Right lobe of liver (tissue), 6 donors: ENCODE measurements around the gene EDC4. TPM values are rescaled to one million over a fixed set of nuclear protein-coding genes. Genes with fewer than 3 reads are reported as not detected.

ENCODE experiments used
- ATAC-seq, 4 donors: fragments of 200-7000 bp; cut with Tn5 transposase; one replicate each; pipeline ENCODE4 v1.9.1; 2020; ENCODE audit warnings: mild to moderate bottlenecking in 4 of 4, moderate library complexity in 4 of 4
- DNase-seq, 3 donors: peaks; one replicate each; pipeline ENCODE4 v3.0.0-alpha.2; 2020
- H3K27ac ChIP-seq, 3 donors: fragments of 200-600 bp; one replicate each; pipeline ENCODE4 v1.8.0; 2022
- H3K27me3 ChIP-seq, 2 donors: fragments of 200-600 bp; one replicate each; pipeline ENCODE4 v1.8.0; 2022
- H3K36me3 ChIP-seq, 4 donors: fragments of 200-600 bp; sonication (generic) in 1 of 4; one replicate each; pipeline versions ENCODE4 v1.5.1 to v1.8.0; 2017 to 2022; ENCODE audit warnings: control low read depth in 1 of 4
- H3K4me1 ChIP-seq, 4 donors: fragments of 200-600 bp; sonication (generic) in 1 of 4; one replicate each; pipeline versions ENCODE4 v1.5.1 to v1.8.0; 2017 to 2022; ENCODE audit warnings: control low read depth in 1 of 4
- H3K4me3 ChIP-seq, 3 donors: fragments of 200-600 bp; one replicate each; pipeline ENCODE4 v1.8.0; 2022
- H3K9me3 ChIP-seq, 4 donors: fragments of 200-600 bp; sonication (generic) in 1 of 4; one replicate each; pipeline versions ENCODE4 v1.5.1 to v1.8.0; 2017 to 2022; ENCODE audit warnings: control low read depth in 1 of 4
- CTCF ChIP-seq, 4 donors: fragments of 200-600 bp in 3 of 4; fragments of 450-650 bp in 1 of 4; IDR thresholded peaks; one replicate each; pipeline versions ENCODE4 v1.5.1 to v1.8.0; 2016 to 2022; ENCODE audit warnings: antibody characterized with exemption in 4 of 4, mild to moderate bottlenecking in 2 of 4
- POLR2A ChIP-seq: fragments of 450-650 bp; IDR thresholded peaks from one replicate; pipeline ENCODE4 v1.6.1; 2017; ENCODE audit warnings: antibody characterized with exemption, mild to moderate bottlenecking
- WGBS: methylation state at CpG from one replicate; pipeline ENCODE4 v1.1.6; 2018; ENCODE audit warnings: low coverage, low lambda C conversion rate; ENCODE audit not compliant: insufficient coverage; ENCODE audit errors: missing lambda C conversion rate; 5-methylcytosine and 5-hydroxymethylcytosine counted together
- intact Hi-C, 2 donors: fragments of 100-400 bp; cut with DNase I; formaldehyde crosslinking; loops; one replicate each; pipeline versions ENCODE4 v1.11.2 to v1.14.1; 2022
- total RNA-seq, 6 experiments: library from RNA; depleted of rRNA in 2 of 6; stranded (reverse); fragments of >200 nt in 2 of 6; fragmentation: NEBNext Ultra II Directional in 3 of 6; extraction: Animal tissue kit (Norgen Biotek cat#: 25700) in 3 of 6; gene quantifications; one replicate each; pipeline versions ENCODE4 v1.1.0 to v1.2.4, GENCODE V29; 2016 to 2023
- donor health status: DM: no; HTN: yes; CAD: no.
- donor health status: DM: no; HTN: no; CAD: no.
- donor health status: DM: no; HTN: no; CAD: no.
- donor health status: DM: no; HTN: yes; CAD: no.
- donor health status: DM: no; HTN: yes; CAD: no.

The EDC4 gene
- total RNA-seq, 6 experiments from 2014 or later: 16.2 to 25.4 (median 19.5) TPM

- Histone ChIP-seq H3K4me1 (peaks cover 0 to 18% (median 4%) of the 10 kb centered on the region in 4 donors), H3K27ac (no peak overlapping the region), H3K9me3 (no peaks in the 10 kb centered on the region), H3K27me3 (no peaks in the 10 kb centered on the region), H3K36me3 (no peaks in the 10 kb centered on the region), H3K4me3 (no peak overlapping the region)
- intact Hi-C loops: no loop called here
- TF ChIP-seq POLR2A (no peak), CTCF (IDR thresholded peaks at IDR 0.05) (no peak)
- ATAC-seq (no peak), DNase-seq (no peak)
- 71% methylated on average over 1 of the region's 3 CpGs for WGBS
Measured at GRCh38 chr16:67897231-67897630, 24.4 kb downstream of the EDC4 start.

- peak in 3 of 4 donors; percentile 12 to 53 (median 19) for ATAC-seq
- TF ChIP-seq CTCF (IDR thresholded peaks at IDR 0.05): no peak
- no peak for TF ChIP-seq POLR2A
- WGBS: 55% methylated on average over 4 of the region's 5 CpGs
- H3K36me3 ChIP-seq: no peaks in the 10 kb centered on the region
- H3K9me3 ChIP-seq: no peaks in the 10 kb centered on the region
- H3K4me1 ChIP-seq: peaks cover 0 to 20% (median 5%) of the 10 kb centered on the region in 4 donors
- no peak overlapping the region for H3K4me3 ChIP-seq
- no peak for DNase-seq
- no peaks in the 10 kb centered on the region for H3K27me3 ChIP-seq
- H3K27ac ChIP-seq: no peak overlapping the region
- intact Hi-C loops: no loop called here
Measured at GRCh38 chr16:67901734-67902133, 28.9 kb downstream of the EDC4 start.

DNA sequence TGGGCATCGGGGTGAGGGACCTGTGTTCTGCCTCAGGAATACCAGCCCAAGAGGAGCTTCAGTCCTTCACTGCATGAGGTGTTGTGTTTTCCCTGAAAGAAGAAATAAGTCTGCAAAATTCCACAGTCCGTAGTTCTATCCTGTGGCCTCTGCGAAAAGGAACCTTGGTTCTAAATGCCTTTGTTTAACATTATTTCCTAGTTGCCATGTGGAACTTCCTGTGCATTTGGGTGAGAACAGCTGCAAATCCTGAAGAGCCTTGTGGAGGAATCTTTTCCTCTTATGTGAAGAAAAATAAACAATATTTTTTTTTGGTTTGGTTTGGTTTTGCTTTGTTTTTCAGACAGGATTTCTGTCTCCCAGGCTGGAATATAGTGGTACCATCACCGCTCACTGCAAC lies 30.0 kb downstream of the EDC4 start:
- TF ChIP-seq CTCF (IDR thresholded peaks at IDR 0.05) (no peak), POLR2A (no peak)
- 70% methylated on average over 3 of the region's 4 CpGs for WGBS
- ATAC-seq (no peak), DNase-seq (no peak)
- Histone ChIP-seq H3K27ac (no peak overlapping the region), H3K4me1 (peaks cover 0 to 24% (median 10%) of the 10 kb centered on the region in 4 donors), H3K4me3 (no peak overlapping the region), H3K9me3 (no peaks in the 10 kb centered on the region), H3K36me3 (no peaks in the 10 kb centered on the region), H3K27me3 (no peaks in the 10 kb centered on the region)
- intact Hi-C loops: no loop called here

- Histone ChIP-seq H3K36me3 (peaks cover 0 to 19% (median 7%) of the 10 kb centered on the region in 4 donors), H3K4me1 (peaks cover 0 to 28% (median 14%) of the 10 kb centered on the region in 4 donors), H3K9me3 (no peaks in the 10 kb centered on the region), H3K27ac (peak overlapping the region in 2 of 3 donors; percentile 53 to 59), H3K27me3 (no peaks in the 10 kb centered on the region), H3K4me3 (no peak overlapping the region)
- TF ChIP-seq POLR2A (no peak), CTCF (IDR thresholded peaks at IDR 0.05) (peak in 1 of 4 donors; percentile 27)
- ATAC-seq (peak; percentile 89 to 96 (median 92)), DNase-seq (peak; percentile 63 to 86 (median 83))
- WGBS: 48% methylated on average over 5 of the region's 11 CpGs
- intact Hi-C loops: no loop called here
Measured at GRCh38 chr16:67907397-67908180, 34.7 kb downstream of the EDC4 start.
